Loucy (cell line): ENCODE data around the gene RPS23.

Experiments
- CTCF ChIP-seq: fragments of 200-600 bp; sonication (generic); conservative IDR thresholded peaks from 2 replicates; pipeline ENCODE4 v1.5.1; 2014; ENCODE audit warnings: mild to moderate bottlenecking, antibody characterized with exemption, low read length
- EZH2phosphoT487 ChIP-seq: fragments of 200-600 bp; IDR thresholded peaks from 2 replicates; pipeline ENCODE4 v1.6.1; 2018; ENCODE audit warnings: antibody characterized with exemption, mild to moderate bottlenecking, moderate library complexity, borderline replicate concordance

GRCh38 chr5:82285206-82285605 is 7.1 kb upstream of the RPS23 start:
- no peak for TF ChIP-seq CTCF
- no peak for TF ChIP-seq EZH2phosphoT487
